GM13977 (cell line): ENCODE measurements around the gene MSI2.

Source experiments
- DNase-seq: peaks from one replicate; pipeline ENCODE4 v3.0.0; 2012; ENCODE audit warnings: low spot score
- in situ Hi-C: fragments of 300-500 bp; cut with MboI; formaldehyde crosslinking; loops from one replicate; pipeline ENCODE4 v1.12.0; 2022; ENCODE audit warnings: low sequenced_read_pairs, low pct_unique_long_range_greater_than_20kb, mixed read lengths, inconsistent platforms; ENCODE audit not compliant: unreplicated experiment
- TF ChIP-seq, protein P1 (sequence below): IDR thresholded peaks from 2 replicates; pipeline ENCODE4 v1.5.1; 2012; ENCODE audit warnings: mild to moderate bottlenecking, control low read depth; ENCODE audit not compliant: insufficient read depth; ENCODE audit errors: extremely low read depth, missing control alignments

MSI2 gene

DNA sequence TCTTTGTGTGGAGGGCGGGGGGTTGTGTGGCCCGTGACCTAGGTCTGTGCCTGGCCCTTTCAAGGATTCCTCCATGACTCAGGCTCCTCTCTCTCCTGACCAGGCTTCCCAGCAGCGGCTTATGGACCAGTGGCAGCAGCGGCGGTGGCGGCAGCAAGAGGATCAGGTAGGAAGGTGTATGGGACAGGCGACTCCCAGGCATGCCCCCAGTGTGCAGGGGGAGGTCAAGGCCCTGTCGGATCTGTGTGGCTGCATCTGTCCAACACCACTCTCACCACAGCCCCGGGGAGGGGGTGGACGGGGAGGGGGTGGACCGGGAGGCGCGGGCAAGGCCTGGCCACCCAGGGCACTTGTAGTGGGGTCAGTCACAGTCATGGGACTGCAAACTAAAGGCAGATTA, 395.7 kb downstream of the MSI2 start:
- TF ChIP-seq, protein P1, sequence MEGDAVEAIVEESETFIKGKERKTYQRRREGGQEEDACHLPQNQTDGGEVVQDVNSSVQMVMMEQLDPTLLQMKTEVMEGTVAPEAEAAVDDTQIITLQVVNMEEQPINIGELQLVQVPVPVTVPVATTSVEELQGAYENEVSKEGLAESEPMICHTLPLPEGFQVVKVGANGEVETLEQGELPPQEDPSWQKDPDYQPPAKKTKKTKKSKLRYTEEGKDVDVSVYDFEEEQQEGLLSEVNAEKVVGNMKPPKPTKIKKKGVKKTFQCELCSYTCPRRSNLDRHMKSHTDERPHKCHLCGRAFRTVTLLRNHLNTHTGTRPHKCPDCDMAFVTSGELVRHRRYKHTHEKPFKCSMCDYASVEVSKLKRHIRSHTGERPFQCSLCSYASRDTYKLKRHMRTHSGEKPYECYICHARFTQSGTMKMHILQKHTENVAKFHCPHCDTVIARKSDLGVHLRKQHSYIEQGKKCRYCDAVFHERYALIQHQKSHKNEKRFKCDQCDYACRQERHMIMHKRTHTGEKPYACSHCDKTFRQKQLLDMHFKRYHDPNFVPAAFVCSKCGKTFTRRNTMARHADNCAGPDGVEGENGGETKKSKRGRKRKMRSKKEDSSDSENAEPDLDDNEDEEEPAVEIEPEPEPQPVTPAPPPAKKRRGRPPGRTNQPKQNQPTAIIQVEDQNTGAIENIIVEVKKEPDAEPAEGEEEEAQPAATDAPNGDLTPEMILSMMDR = no peak
- no peak for DNase-seq
- in situ Hi-C loops = no loop called here

DNA sequence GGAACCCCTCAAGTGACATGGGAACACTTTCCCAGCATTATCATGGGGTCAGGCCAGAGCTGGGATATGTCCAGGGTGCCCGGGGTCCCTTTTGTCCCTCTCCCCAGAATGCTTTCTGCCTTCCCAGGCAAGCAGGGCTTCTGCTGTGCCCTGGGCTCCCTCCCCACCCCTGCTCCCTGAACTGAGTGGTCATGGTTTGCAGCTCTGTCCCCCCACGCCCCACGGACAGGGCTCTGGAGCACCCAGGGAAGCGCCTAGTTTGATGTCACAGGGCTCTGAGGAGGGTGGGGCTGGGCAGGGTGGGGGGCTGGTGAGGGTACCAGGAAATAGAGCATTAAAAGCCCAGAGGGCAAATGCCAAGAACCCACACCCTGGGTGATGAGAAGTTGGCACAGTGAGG, 396.5 kb downstream of the MSI2 start:
- in situ Hi-C loops = no loop called here
- TF ChIP-seq, protein P1 = no peak
- DNase-seq = no peak

DNA sequence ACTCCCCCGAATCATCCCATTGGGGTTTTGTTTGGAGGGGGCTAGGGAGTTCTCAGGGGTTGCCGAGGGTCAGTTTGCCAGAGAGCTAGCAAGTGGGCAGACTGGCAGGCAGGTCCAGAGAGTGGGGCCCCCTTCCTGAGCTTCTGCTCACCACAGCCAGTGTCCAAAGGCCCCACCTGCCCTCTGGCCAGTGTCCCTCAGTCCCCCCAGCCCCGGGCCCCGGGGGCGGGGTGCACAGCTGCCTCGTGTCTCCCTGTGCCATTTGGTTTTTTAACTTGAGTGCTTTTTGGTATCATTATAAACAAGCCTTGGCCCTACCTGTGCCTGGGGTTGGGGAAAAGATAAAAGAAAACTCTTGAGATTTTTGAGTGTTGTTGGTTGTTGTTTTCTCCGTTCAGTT, 397.0 kb downstream of the MSI2 start:
- in situ Hi-C loops = no loop called here
- DNase-seq = no peak
- TF ChIP-seq, protein P1 = no peak

DNA sequence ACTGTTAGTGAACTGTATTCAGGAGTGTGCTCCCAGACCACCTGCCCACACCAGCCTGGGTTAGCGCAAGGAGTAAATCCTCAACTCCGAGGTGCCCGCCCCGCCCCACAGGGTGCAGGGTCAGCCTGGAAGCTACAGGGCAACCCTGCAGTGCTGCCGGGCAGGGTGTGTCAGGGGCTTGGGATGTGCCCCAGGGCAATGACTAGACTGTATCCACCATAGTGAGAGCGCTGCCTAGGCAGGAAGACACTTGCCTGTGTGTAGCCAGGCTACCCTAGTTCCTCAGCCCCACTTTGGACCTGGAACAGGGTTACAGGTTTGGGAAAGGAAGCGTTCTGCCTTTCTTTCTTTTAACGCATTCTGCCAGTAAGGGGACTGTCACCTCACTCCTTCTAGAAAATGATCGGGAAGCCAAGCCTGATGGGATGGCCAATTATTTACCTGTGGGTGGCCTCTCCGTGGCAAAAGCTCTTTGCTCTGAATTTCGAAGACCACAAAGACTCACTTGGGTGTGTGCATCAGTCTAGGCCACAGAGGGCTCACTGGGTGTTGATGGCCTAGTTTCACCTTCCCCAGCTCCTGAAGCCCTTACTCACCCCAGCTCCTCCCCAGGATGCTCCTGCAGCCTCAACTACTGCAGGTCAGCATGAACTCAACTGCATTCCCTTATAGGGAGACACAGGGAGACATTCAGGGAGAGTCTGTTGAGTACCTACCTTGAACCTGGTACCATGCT, 397.9 kb downstream of the MSI2 start:
- TF ChIP-seq, protein P1 = no peak
- in situ Hi-C loops = no loop called here
- no peak for DNase-seq

DNA sequence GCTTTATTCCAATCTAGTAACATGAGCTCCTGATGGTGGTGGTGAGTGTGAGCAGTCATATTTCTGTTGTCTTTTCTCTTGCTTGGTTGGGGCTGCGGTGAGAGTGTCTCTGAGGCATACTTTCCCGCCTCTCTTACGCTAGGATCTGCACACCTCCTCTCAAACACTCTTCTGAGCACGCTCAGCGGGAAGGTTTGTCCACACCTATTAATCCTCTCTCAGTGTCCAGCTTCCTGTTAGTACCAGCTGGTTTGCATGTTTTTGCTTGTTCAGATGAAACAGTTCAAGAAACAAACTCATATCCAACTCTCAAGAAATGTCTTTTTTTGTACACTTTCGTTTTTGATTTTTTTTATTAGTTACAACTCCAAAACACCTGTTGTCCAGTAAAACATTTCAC, 399.2 kb downstream of the MSI2 start:
- no peak for DNase-seq
- TF ChIP-seq, protein P1 = no peak
- in situ Hi-C loops = no loop called here

DNA sequence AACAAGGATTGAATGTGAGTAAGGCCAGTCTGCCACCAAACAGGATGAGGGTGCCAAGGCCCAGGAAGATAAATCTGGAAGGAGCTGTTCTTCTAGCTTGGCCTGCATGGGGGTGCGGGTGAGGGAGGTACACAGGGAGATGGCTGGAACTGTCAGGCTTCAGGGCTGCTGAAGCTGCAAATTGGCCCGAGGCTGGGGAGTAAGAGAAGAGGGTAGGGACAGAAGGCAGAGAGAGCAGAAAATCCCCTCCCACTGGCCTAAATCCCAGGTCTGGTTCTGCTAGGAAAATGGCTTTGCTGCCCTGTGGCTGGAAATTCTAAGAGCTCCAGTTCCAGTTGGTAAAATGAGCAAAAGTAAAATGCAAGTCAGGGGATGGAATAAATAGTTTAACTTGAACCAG, 400.9 kb downstream of the MSI2 start:
- TF ChIP-seq, protein P1 = no peak
- DNase-seq = no peak
- in situ Hi-C loops = no loop called here
